Measurements from ENCODE around the gene NFKBIB. TPM values are rescaled to one million over a fixed set of nuclear protein-coding genes. Genes with fewer than 3 reads are reported as not detected.

Gene NFKBIB
- polyA plus RNA-seq, 3 donors, result 6.7 to 29.4 (median 9.0) TPM

GRCh38 chr19:38851622-38852230, 48.0 kb upstream of the NFKBIB start:
- Mint-ChIP-seq H3K36me3 (peaks cover 15 to 22% of the 10 kb centered on the region in 2 donors), H3K4me1 (peaks cover 29% of the 10 kb centered on the region), H3K27me3 (ENCODE audit: low read depth in 3 of 3) (peaks cover 0 to 5% (median 5%) of the 10 kb centered on the region in 3 donors), H3K9me3 (peaks cover 0 to 3% (median 0%) of the 10 kb centered on the region in 7 donors), H3K27ac (peak overlapping the region; percentile 98 to 99 (median 99)), H3K4me3 (peak overlapping the region; percentile 88 to 94)
- H3K27ac ChIP-seq (ENCODE audit: low read depth in 1 of 2, low read length in 2 of 2), result peak overlapping the region; percentile 98 to 99
- peak overlapping the region; percentile 99 for H3K9ac ChIP-seq (ENCODE audit: insufficient read depth, low read length, poor library complexity, severe bottlenecking)
- H3K79me2 ChIP-seq (ENCODE audit: insufficient read depth, low read length), result peaks cover 35% of the 10 kb centered on the region
- H4K20me1 ChIP-seq (ENCODE audit: insufficient read depth, low read length), result peaks cover 25% of the 10 kb centered on the region
- intact Hi-C loops (cut with micrococcal nuclease), result loop anchor here (2.0 to 5.0 kb wide), 3 partner anchors 17 to 46 kb away; partner anchors contain the start of genes ECH1 (in 1 of the 2), NFKBIB (in 1 of the 2) and SIRT2 (in 1 of the 2)
- peak; percentile 89 to 94 (median 91) for DNase-seq
- peaks cover 32 to 42% of the 10 kb centered on the region in 2 donors for H3K4me1 ChIP-seq (ENCODE audit: control insufficient read depth in 1 of 2, insufficient read depth in 2 of 2, low read length in 2 of 2)
- 2% methylated on average over 34 of the region's 67 CpGs for WGBS (ENCODE audit: insufficient coverage)
- H3K4me2 ChIP-seq (replicated peaks; ENCODE audit: extremely low read depth, low read length, poor library complexity, severe bottlenecking), result peak overlapping the region; percentile 98
- no peaks in the 10 kb centered on the region for H3K27me3 ChIP-seq (ENCODE audit: control insufficient read depth in 2 of 2, insufficient read depth in 2 of 2, low read length in 2 of 2)
- peak overlapping the region; percentile 83 to 90 (median 86) for H3K4me3 ChIP-seq (replicated peaks in 1 of 3; ENCODE audit: low read depth in 2 of 3, low read length in 3 of 3)
- TF ChIP-seq, protein P1, sequence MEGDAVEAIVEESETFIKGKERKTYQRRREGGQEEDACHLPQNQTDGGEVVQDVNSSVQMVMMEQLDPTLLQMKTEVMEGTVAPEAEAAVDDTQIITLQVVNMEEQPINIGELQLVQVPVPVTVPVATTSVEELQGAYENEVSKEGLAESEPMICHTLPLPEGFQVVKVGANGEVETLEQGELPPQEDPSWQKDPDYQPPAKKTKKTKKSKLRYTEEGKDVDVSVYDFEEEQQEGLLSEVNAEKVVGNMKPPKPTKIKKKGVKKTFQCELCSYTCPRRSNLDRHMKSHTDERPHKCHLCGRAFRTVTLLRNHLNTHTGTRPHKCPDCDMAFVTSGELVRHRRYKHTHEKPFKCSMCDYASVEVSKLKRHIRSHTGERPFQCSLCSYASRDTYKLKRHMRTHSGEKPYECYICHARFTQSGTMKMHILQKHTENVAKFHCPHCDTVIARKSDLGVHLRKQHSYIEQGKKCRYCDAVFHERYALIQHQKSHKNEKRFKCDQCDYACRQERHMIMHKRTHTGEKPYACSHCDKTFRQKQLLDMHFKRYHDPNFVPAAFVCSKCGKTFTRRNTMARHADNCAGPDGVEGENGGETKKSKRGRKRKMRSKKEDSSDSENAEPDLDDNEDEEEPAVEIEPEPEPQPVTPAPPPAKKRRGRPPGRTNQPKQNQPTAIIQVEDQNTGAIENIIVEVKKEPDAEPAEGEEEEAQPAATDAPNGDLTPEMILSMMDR (IDR thresholded peaks at IDR 0.05), result no peak
- no peaks in the 10 kb centered on the region for H3K9me3 ChIP-seq (replicated peaks in 1 of 2; ENCODE audit: control insufficient read depth in 1 of 2, insufficient read depth in 1 of 2, low read length in 2 of 2)
- peak overlapping the region; percentile 52 for H2AFZ ChIP-seq (ENCODE audit: insufficient read depth, low read depth, low read length, poor library complexity, severe bottlenecking)
- H3K36me3 ChIP-seq (replicated peaks in 1 of 2; ENCODE audit: control insufficient read depth in 1 of 2, insufficient read depth in 2 of 2, low read length in 2 of 2), result peaks cover 11 to 18% of the 10 kb centered on the region in 2 donors

- H3K4me1 Mint-ChIP-seq, result peaks cover 34% of the 10 kb centered on the region
Observed at GRCh38 chr19:38852231-38853044, 47.3 kb upstream of the NFKBIB start.

More at GRCh38 chr19:38852231-38853044, 47.3 kb upstream of the NFKBIB start:
- H2AFZ ChIP-seq (ENCODE audit: insufficient read depth, low read depth, low read length, poor library complexity, severe bottlenecking), result peak overlapping the region; percentile 80
- H3K27me3 ChIP-seq (ENCODE audit: control insufficient read depth in 2 of 2, insufficient read depth in 2 of 2, low read length in 2 of 2), result no peaks in the 10 kb centered on the region
- WGBS (ENCODE audit: insufficient coverage), result 1% methylated on average over 14 of the region's 52 CpGs
- peak overlapping the region; percentile 90 for H3K4me2 ChIP-seq (replicated peaks; ENCODE audit: extremely low read depth, low read length, poor library complexity, severe bottlenecking)
- peaks cover 28% of the 10 kb centered on the region for H3K79me2 ChIP-seq (ENCODE audit: insufficient read depth, low read length)
- H3K4me1 ChIP-seq (ENCODE audit: control insufficient read depth in 1 of 2, insufficient read depth in 2 of 2, low read length in 2 of 2), result peaks cover 36 to 48% of the 10 kb centered on the region in 2 donors
- Mint-ChIP-seq H3K27ac (peak overlapping the region; percentile 92 to 99 (median 94)), H3K4me3 (peak overlapping the region; percentile 89 to 96), H3K9me3 (peaks cover 0 to 3% (median 0%) of the 10 kb centered on the region in 7 donors), H3K36me3 (peaks cover 8 to 15% of the 10 kb centered on the region in 2 donors), H3K27me3 (ENCODE audit: low read depth in 3 of 3) (peaks cover 0 to 7% (median 5%) of the 10 kb centered on the region in 3 donors)
- intact Hi-C loops (cut with micrococcal nuclease), result loop anchor here (2.0 to 5.0 kb wide), 2 partner anchors 16 to 45 kb away; partner anchors contain the start of genes NFKBIB (in 1 of the 2) and SIRT2 (in 1 of the 2)
- H3K9me3 ChIP-seq (replicated peaks in 1 of 2; ENCODE audit: control insufficient read depth in 1 of 2, insufficient read depth in 1 of 2, low read length in 2 of 2), result no peaks in the 10 kb centered on the region
- H3K27ac ChIP-seq (ENCODE audit: low read depth in 1 of 2, low read length in 2 of 2), result peak overlapping the region; percentile 93 to 98
- peaks cover 4 to 11% of the 10 kb centered on the region in 2 donors for H3K36me3 ChIP-seq (replicated peaks in 1 of 2; ENCODE audit: control insufficient read depth in 1 of 2, insufficient read depth in 2 of 2, low read length in 2 of 2)
- TF ChIP-seq, protein P1 (IDR thresholded peaks at IDR 0.05), result no peak
- H3K4me3 ChIP-seq (replicated peaks in 1 of 3; ENCODE audit: low read depth in 2 of 3, low read length in 3 of 3), result peak overlapping the region; percentile 83 to 90 (median 84)
- peak; percentile 83 to 95 (median 87) for DNase-seq
- H3K9ac ChIP-seq (ENCODE audit: insufficient read depth, low read length, poor library complexity, severe bottlenecking), result peak overlapping the region; percentile 99
- peaks cover 18% of the 10 kb centered on the region for H4K20me1 ChIP-seq (ENCODE audit: insufficient read depth, low read length)

All from CD14-positive monocyte (primary cell).